K562 (cell line): ENCODE results near the gene FAM174C. TPM values are rescaled to one million over a fixed set of nuclear protein-coding genes. Genes with fewer than 3 reads are reported as not detected.

Source experiments
- DIDO1 ChIP-seq: fragments of 450-650 bp; IDR thresholded peaks from 2 replicates; pipeline ENCODE4 v1.6.1; 2016; ENCODE audit warnings: low read depth, missing biosample characterization, missing genetic modification characterization
- HINFP ChIP-seq: fragments of 450-650 bp; conservative IDR thresholded peaks from 2 replicates; pipeline ENCODE4 v1.6.1; 2016; ENCODE audit warnings: missing genetic modification characterization, low read depth, mild to moderate bottlenecking, control low read depth, missing compliant biosample characterization
- HLTF ChIP-seq: fragments of 450-650 bp; IDR thresholded peaks from 2 replicates; pipeline ENCODE4 v1.6.1; 2016
- KDM2B ChIP-seq: fragments of 250-450 bp; sonication (Bioruptor Pico); IDR thresholded peaks from 2 replicates; pipeline ENCODE4 v1.8.0; 2021; ENCODE audit warnings: mild to moderate bottlenecking, moderate library complexity
- L3MBTL2 ChIP-seq: fragments of 450-650 bp; IDR thresholded peaks from 2 replicates; pipeline ENCODE4 v1.6.1; 2016; ENCODE audit warnings: mild to moderate bottlenecking, moderate library complexity
- POLR2B ChIP-seq: fragments of 450-650 bp; IDR thresholded peaks from 2 replicates; pipeline ENCODE4 v1.6.1; 2018; ENCODE audit warnings: low read depth; ENCODE audit not compliant: partially characterized antibody
- RBM14 ChIP-seq: fragments of 200-400 bp; formaldehyde crosslinking; IDR thresholded peaks from 2 replicates; pipeline ENCODE4 v1.6.1; 2018; ENCODE audit warnings: low read depth, mild to moderate bottlenecking, low read length, moderate library complexity, borderline replicate concordance; ENCODE audit not compliant: insufficient read depth
- ZBTB43 ChIP-seq: sonication (generic); formaldehyde crosslinking; IDR thresholded peaks from 2 replicates; pipeline ENCODE4 v1.8.0; 2023; ENCODE audit warnings: mild to moderate bottlenecking, missing genetic modification reagents
- ZBTB8A ChIP-seq: fragments of 450-650 bp; IDR thresholded peaks from 2 replicates; pipeline ENCODE4 v1.6.1; 2018; ENCODE audit warnings: mild to moderate bottlenecking, moderate library complexity; ENCODE audit not compliant: partially characterized antibody
- ZFX ChIP-seq: sonication (generic); formaldehyde crosslinking; IDR thresholded peaks from 2 replicates; pipeline ENCODE4 v1.8.0; 2022; ENCODE audit warnings: mild to moderate bottlenecking, missing genetic modification reagents, moderate library complexity
- ZHX1 ChIP-seq: fragments of 150-350 bp; conservative IDR thresholded peaks from 2 replicates; pipeline ENCODE4 v1.6.1; 2014; ENCODE audit warnings: low read length
- ZNF174 ChIP-seq: fragments of 250-450 bp; sonication (Bioruptor Pico); IDR thresholded peaks from 2 replicates; pipeline ENCODE4 v1.4.0; 2020; ENCODE audit warnings: mild to moderate bottlenecking
- ZNF24 ChIP-seq: fragments of 450-650 bp; IDR thresholded peaks from 2 replicates; pipeline ENCODE4 v1.6.1; 2016
- ZSCAN32 ChIP-seq: fragments of 450-650 bp; formaldehyde crosslinking; IDR thresholded peaks from 2 replicates; pipeline ENCODE4 v1.4.0; 2020; ENCODE audit warnings: mild to moderate bottlenecking, moderate library complexity
- polyA plus RNA-seq, 8 experiments: library from polyadenylated mRNA; depleted of rRNA in 4 of 8; stranded (reverse) in 5 of 8; unstranded in 3 of 8; fragments of >200 nt; fragmentation: Nextera tagmentation in 2 of 8; fragmentation: Illumina TruSeq in 1 of 8; extraction: Ambion mirVana in 2 of 8; extraction: Trizol in 1 of 8; gene quantifications; 2 replicates each; pipeline versions ENCODE4 v1.2.1 to v1.2.3, GENCODE V29; 2011 to 2014; ENCODE audit warnings: inconsistent platforms in 1 of 8, missing spikeins in 1 of 8
- total RNA-seq, 7 experiments: library from RNA; depleted of rRNA in 6 of 7; stranded (reverse); fragments of >200 nt in 6 of 7; fragmentation: Illumina TruSeq in 2 of 7; extraction: Trizol in 2 of 7; gene quantifications; 2 replicates each; pipeline versions ENCODE4 v1.2.1 to v1.2.3, GENCODE V29; 2011 to 2021; ENCODE audit warnings: low replicate concordance in 1 of 7
- TF ChIP-seq, protein P1 (sequence below): fragments of 250-450 bp; sonication (Bioruptor Pico); IDR thresholded peaks from 2 replicates; pipeline ENCODE4 v1.9.0; 2021; ENCODE audit warnings: mild to moderate bottlenecking, inconsistent platforms
- TF ChIP-seq, protein P2 (sequence below): sonication (generic); formaldehyde crosslinking; IDR thresholded peaks from 2 replicates; pipeline ENCODE4 v1.8.1; 2022; ENCODE audit warnings: missing genetic modification reagents
- TF ChIP-seq, protein P3 (sequence below), 2 experiments: fragments of 250-450 bp in 1 of 2; fragments of 450-650 bp in 1 of 2; sonication (Bioruptor Pico) in 1 of 2; IDR thresholded peaks; 2 replicates each; pipeline versions ENCODE4 v1.6.1 to v1.8.0; 2016 to 2021; ENCODE audit warnings: mild to moderate bottlenecking in 2 of 2, moderate library complexity in 2 of 2, missing compliant biosample characterization in 1 of 2, missing genetic modification characterization in 1 of 2

The FAM174C gene
- total and polyA plus RNA-seq, 9 of the 15 experiments (the other 6 are each of a cell fraction or from before 2014, with no cell fraction given) = 0.66 to 89.6 (median 20.3) TPM

DNA sequence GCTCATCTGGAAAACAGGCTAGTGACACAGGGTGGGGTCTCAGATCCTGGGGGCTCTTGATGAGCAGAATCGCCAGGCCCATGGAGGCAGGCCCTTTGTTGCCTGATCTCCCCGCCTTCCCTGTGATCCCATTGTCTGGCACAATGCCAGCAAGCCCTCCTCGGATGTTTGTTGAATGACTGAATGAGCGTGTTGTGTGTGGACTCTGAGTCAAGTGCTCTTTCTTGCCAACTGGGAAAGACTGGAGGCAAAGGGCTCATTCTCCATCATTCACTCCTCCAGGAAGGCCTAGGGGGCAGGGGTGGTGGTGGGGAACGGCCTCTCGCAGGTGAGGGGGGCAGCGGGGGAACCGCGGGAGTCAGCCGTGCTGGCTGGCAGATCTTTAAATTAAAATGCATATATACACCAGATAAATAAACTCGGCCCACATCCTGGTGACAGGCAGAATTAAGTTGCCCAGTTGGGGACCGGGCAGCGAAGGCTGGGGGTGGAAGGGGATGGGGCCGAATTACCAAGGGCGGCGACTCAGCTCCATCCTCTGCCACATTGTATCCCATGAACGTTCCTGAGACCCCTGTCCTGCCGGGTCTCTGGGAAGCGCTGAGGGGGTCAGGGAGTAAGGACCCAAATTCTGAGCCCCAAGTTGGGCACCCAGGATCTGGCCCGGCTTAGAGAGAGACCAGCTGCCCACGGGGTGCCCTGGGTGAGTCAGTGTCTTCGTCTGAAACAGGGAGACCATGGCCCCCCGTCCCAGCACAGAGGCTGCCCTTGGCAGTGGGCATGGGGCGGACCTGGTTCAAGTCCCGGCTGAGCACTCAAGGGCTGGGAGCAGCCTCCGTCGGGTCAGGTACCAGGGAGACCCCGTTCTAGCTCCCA is 34.9 kb downstream of the FAM174C start (continued):
- no peak for TF ChIP-seq ZFX
- no peak for TF ChIP-seq POLR2B
- no peak for TF ChIP-seq RBM14
- 0 out of 2 replicates have a peak, but pooled peaks have one; percentile 21 for TF ChIP-seq HLTF
- no peak for TF ChIP-seq ZSCAN32
- no peak for TF ChIP-seq KDM2B (CRISPR knock-in tag)
- no peak for TF ChIP-seq HINFP (tag)
- TF ChIP-seq ZBTB43 (CRISPR knock-in tag) = no peak
- TF ChIP-seq ZBTB8A = no peak
- TF ChIP-seq, protein P1, sequence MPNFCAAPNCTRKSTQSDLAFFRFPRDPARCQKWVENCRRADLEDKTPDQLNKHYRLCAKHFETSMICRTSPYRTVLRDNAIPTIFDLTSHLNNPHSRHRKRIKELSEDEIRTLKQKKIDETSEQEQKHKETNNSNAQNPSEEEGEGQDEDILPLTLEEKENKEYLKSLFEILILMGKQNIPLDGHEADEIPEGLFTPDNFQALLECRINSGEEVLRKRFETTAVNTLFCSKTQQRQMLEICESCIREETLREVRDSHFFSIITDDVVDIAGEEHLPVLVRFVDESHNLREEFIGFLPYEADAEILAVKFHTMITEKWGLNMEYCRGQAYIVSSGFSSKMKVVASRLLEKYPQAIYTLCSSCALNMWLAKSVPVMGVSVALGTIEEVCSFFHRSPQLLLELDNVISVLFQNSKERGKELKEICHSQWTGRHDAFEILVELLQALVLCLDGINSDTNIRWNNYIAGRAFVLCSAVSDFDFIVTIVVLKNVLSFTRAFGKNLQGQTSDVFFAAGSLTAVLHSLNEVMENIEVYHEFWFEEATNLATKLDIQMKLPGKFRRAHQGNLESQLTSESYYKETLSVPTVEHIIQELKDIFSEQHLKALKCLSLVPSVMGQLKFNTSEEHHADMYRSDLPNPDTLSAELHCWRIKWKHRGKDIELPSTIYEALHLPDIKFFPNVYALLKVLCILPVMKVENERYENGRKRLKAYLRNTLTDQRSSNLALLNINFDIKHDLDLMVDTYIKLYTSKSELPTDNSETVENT (CRISPR knock-in tag) = no peak
- TF ChIP-seq DIDO1 (tag) = no peak
- TF ChIP-seq, protein P2, sequence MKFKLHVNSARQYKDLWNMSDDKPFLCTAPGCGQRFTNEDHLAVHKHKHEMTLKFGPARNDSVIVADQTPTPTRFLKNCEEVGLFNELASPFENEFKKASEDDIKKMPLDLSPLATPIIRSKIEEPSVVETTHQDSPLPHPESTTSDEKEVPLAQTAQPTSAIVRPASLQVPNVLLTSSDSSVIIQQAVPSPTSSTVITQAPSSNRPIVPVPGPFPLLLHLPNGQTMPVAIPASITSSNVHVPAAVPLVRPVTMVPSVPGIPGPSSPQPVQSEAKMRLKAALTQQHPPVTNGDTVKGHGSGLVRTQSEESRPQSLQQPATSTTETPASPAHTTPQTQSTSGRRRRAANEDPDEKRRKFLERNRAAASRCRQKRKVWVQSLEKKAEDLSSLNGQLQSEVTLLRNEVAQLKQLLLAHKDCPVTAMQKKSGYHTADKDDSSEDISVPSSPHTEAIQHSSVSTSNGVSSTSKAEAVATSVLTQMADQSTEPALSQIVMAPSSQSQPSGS (CRISPR knock-in tag) = no peak
- TF ChIP-seq, protein P3, sequence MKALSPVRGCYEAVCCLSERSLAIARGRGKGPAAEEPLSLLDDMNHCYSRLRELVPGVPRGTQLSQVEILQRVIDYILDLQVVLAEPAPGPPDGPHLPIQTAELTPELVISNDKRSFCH (CRISPR knock-in tag; IDR thresholded peaks at IDR 0.05) = no peak
- TF ChIP-seq, protein P3 (tag; IDR thresholded peaks at IDR 0.05) = no peak
- no peak for TF ChIP-seq ZHX1
- TF ChIP-seq L3MBTL2 = no peak
- peak; percentile 34; the same call in 1 of the 2 replicates for TF ChIP-seq ZNF24
- no peak for TF ChIP-seq ZNF174 (CRISPR knock-in tag)
